WI38 (cell line): ENCODE data around the gene HMOX1.
"Not testable (repeated sequence)": the region's sequence is repeated elsewhere in the genome, so short reads cannot be mapped to it uniquely, and the experiment has no call there.

Experiments used
- H3K4me3 ChIP-seq: 2 replicates; pipeline ENCODE4 v1.5.1; 2011; ENCODE audit warnings: low read depth, mild to moderate bottlenecking, control low read depth, low read length
- CTCF ChIP-seq: IDR thresholded peaks from 2 replicates; pipeline ENCODE4 v1.5.1; 2012; ENCODE audit warnings: low read depth, mild to moderate bottlenecking, control low read depth, low read length

Gene HMOX1

GRCh38 chr22:35363566-35364086 is 17.3 kb upstream of the HMOX1 start:
- H3K4me3 ChIP-seq = no peak overlapping the region
- no peak for TF ChIP-seq CTCF

GRCh38 chr22:35364230-35364629 is 16.7 kb upstream of the HMOX1 start:
- not testable (repeated sequence) for H3K4me3 ChIP-seq

- TF ChIP-seq CTCF = no peak
- H3K4me3 ChIP-seq = no peak overlapping the region
Observed at GRCh38 chr22:35367331-35367886, 13.5 kb upstream of the HMOX1 start.

- TF ChIP-seq CTCF = no peak
- H3K4me3 ChIP-seq = no peak overlapping the region
Observed at GRCh38 chr22:35368386-35368785, 12.5 kb upstream of the HMOX1 start.

- TF ChIP-seq CTCF = no peak
- H3K4me3 ChIP-seq = no peak overlapping the region
Observed at GRCh38 chr22:35369996-35370395, 10.9 kb upstream of the HMOX1 start.

- no peak overlapping the region for H3K4me3 ChIP-seq
Observed at GRCh38 chr22:35373781-35374180, 7.1 kb upstream of the HMOX1 start.

GRCh38 chr22:35375031-35375430 is 5.9 kb upstream of the HMOX1 start:
- no peak for TF ChIP-seq CTCF
- no peak overlapping the region for H3K4me3 ChIP-seq

More at GRCh38 chr22:35373781-35374180, 7.1 kb upstream of the HMOX1 start:
- no peak for TF ChIP-seq CTCF

GRCh38 chr22:35375526-35375925 is 5.4 kb upstream of the HMOX1 start:
- no peak for TF ChIP-seq CTCF
- H3K4me3 ChIP-seq = no peak overlapping the region
